ENCODE data around the gene MAD1L1.

- TF ChIP-seq CTCF (IDR thresholded peaks at IDR 0.05; ENCODE audit: low read depth, low read length, poor library complexity, severe bottlenecking) (no peak), EZH2phosphoT487 (IDR thresholded peaks at IDR 0.05; ENCODE audit: borderline replicate concordance, low read length) (no peak)
Measured at GRCh38 chr7:2048006-2048405, 184.7 kb downstream of the MAD1L1 start.
